ENCODE measurements around the gene PTPN11. TPM values are rescaled to one million over a fixed set of nuclear protein-coding genes. Genes with fewer than 3 reads are reported as not detected.

PTPN11 gene
- total and polyA plus RNA-seq, 2 donors (not counting 3 experiments of a cell fraction or from before 2014, with no cell fraction given) = 36.5 to 107 TPM

- no TSS peak for BruUV-seq (replicated peaks)
- dilution Hi-C loops (cut with MboI; ENCODE audit: extremely low pct_ligation_motif_present, low sequenced_read_pairs) (no loop called here), intact Hi-C loops (cut with micrococcal nuclease) (no loop called here)
- Histone ChIP-seq H3K9ac (replicated peaks; ENCODE audit: extremely low read depth, insufficient read depth, low read length) (no peak overlapping the region), H3K9me1 (replicated peaks; ENCODE audit: control insufficient read depth, extremely low read depth, insufficient read depth, low read length) (no peaks in the 10 kb centered on the region), H2AFZ (ENCODE audit: low read depth, low read length) (no peak overlapping the region), H3K27ac (ENCODE audit: insufficient read depth, low read depth, low read length) (no peak overlapping the region), H3K4me1 (ENCODE audit: control insufficient read depth, extremely low read depth, insufficient read depth, low read length) (no peaks in the 10 kb centered on the region), H3K36me3 (ENCODE audit: control insufficient read depth in 2 of 2, extremely low read depth in 1 of 2, insufficient read depth in 2 of 2, low read length in 2 of 2) (no peaks in the 10 kb centered on the region), H3K9me3 (replicated peaks; ENCODE audit: control insufficient read depth, insufficient read depth, low read length) (no peaks in the 10 kb centered on the region), H3K4me2 (ENCODE audit: insufficient read depth, low read length) (no peak overlapping the region), H3K27me3 (ENCODE audit: control insufficient read depth in 2 of 2, insufficient read depth in 2 of 2, low read length in 2 of 2) (no peaks in the 10 kb centered on the region), H4K20me1 (replicated peaks; ENCODE audit: control insufficient read depth, extremely low read depth, insufficient read depth, low read length) (no peaks in the 10 kb centered on the region), H3K79me2 (ENCODE audit: control insufficient read depth, insufficient read depth, low read length) (no peaks in the 10 kb centered on the region), H3K4me3 (replicated peaks in 1 of 3; ENCODE audit: insufficient read depth in 1 of 3, low read depth in 1 of 3, low read length in 3 of 3) (no peak overlapping the region)
- FAIRE-seq (no peak), DNase-seq (ENCODE audit: low read depth, low spot score) (no peak)
- ChIA-PET CTCF (no interaction called here), POLR2A (no interaction called here)
- TF ChIP-seq GATA2 (IDR thresholded peaks at IDR 0.05; ENCODE audit: insufficient read depth, insufficient read length, low read depth, low read length) = no peak
- TF ChIP-seq FOS (IDR thresholded peaks at IDR 0.05; ENCODE audit: borderline replicate concordance, insufficient read depth, low read length) = no peak
- TF ChIP-seq EZH2 (IDR thresholded peaks at IDR 0.05; ENCODE audit: borderline replicate concordance, low read depth, low read length, severe bottlenecking) = no peak
- no peak for TF ChIP-seq POLR2AphosphoS5 (IDR thresholded peaks at IDR 0.05; ENCODE audit: insufficient read depth, low read depth, low read length)
- no peak for TF ChIP-seq JUN (IDR thresholded peaks at IDR 0.05; ENCODE audit: borderline replicate concordance, insufficient read depth, insufficient read length, low read depth)
- no peak for TF ChIP-seq MAX (IDR thresholded peaks at IDR 0.05; ENCODE audit: insufficient read depth, insufficient read length)
- TF ChIP-seq CTCF (IDR thresholded peaks at IDR 0.05; ENCODE audit: extremely low read depth in 1 of 2, insufficient read depth in 1 of 2, low read depth in 1 of 2, low read length in 2 of 2) = no peak
- no peak for TF ChIP-seq MYC (IDR thresholded peaks at IDR 0.05; ENCODE audit: low read depth, low read length)
- TF ChIP-seq POLR2A (IDR thresholded peaks at IDR 0.05; ENCODE audit: low read depth, low read length) = no peak
Observed at GRCh38 chr12:112555621-112556233, 137.0 kb downstream of the PTPN11 start.
